ENCODE measurements around the gene GRIK4.

DNA sequence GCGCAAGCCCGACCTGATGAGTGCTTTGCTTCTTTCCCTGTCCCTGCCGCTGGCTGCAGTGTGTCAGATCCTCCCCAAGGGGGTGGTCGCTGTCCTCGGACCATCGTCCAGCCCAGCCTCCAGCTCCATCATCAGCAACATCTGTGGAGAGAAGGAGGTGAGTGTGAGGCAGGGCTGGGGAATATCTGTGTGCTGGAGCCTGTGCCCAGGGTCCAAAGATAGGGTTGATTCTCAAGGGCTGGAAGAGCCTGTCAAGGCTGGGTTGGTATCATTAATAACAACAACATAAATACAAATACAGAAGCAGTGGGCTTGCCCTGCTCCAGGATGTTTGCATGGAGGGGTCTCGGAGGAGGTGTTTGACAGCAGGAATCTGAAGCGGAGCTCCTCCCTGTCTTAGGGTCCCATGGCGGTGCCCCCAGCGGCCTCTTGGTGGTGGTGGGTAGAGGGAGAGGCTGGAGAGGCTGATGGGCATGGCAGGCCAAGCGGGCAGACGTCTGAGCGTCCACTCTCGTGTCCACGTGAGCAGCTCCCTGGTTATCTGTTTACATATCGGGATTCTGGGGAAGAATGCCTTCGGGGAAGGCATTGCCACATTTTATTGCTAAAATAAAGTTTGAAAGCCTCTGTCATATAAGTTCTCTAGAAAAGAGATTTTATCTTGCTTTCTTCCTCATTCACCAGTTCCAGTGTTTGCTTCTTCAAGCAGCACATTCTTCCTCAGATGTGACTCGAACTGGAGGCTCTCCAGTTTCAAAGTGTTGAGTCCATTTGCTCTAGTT is 304.0 kb downstream of the GRIK4 start:
- no peak for TF ChIP-seq EZH2phosphoT487 (IDR thresholded peaks at IDR 0.05; ENCODE audit: insufficient read depth, low read depth)
- TF ChIP-seq EZH2 (IDR thresholded peaks at IDR 0.05; ENCODE audit: insufficient read depth, poor library complexity, severe bottlenecking) = no peak
